ENCODE measurements around the gene INPP5A.
"Not testable (repeated sequence)": the region's sequence is repeated elsewhere in the genome, so short reads cannot be mapped to it uniquely, and the experiment has no call there.

The INPP5A gene

GRCh38 chr10:132664883-132665282 lies 127.3 kb downstream of the INPP5A start:
- DNase-seq: no peak

GRCh38 chr10:132665946-132666704 lies 128.5 kb downstream of the INPP5A start:
- no peak for DNase-seq

GRCh38 chr10:132666705-132667341 lies 129.2 kb downstream of the INPP5A start:
- no peak for DNase-seq

- DNase-seq: peak; percentile 53
These were observed 129.9 kb downstream of the INPP5A start for GRCh38 chr10:132667342-132668047.

GRCh38 chr10:132668048-132668394 lies 130.4 kb downstream of the INPP5A start:
- DNase-seq: no peak

- no peak for DNase-seq
These were observed 131.7 kb downstream of the INPP5A start for GRCh38 chr10:132669208-132669861.

GRCh38 chr10:132670546-132671227 lies 133.1 kb downstream of the INPP5A start:
- DNase-seq: no peak

- no peak for DNase-seq
These were observed 133.9 kb downstream of the INPP5A start for GRCh38 chr10:132671228-132672154.

- DNase-seq: not testable (repeated sequence)
These were observed 136.2 kb downstream of the INPP5A start for GRCh38 chr10:132673746-132674145.

GRCh38 chr10:132674311-132674710 lies 136.7 kb downstream of the INPP5A start:
- DNase-seq: no peak

- DNase-seq: no peak
These were observed 137.6 kb downstream of the INPP5A start for GRCh38 chr10:132675031-132675740.

- DNase-seq: no peak
These were observed 138.8 kb downstream of the INPP5A start for GRCh38 chr10:132676193-132676891.

GRCh38 chr10:132677096-132677472 lies 139.5 kb downstream of the INPP5A start:
- DNase-seq: no peak

- no peak for DNase-seq
These were observed 140.1 kb downstream of the INPP5A start for GRCh38 chr10:132677473-132678227.

- DNase-seq: no peak
These were observed 141.0 kb downstream of the INPP5A start for GRCh38 chr10:132678436-132679216.

- DNase-seq: no peak
These were observed 141.6 kb downstream of the INPP5A start for GRCh38 chr10:132679217-132679595.

- no peak for DNase-seq
These were observed 142.1 kb downstream of the INPP5A start for GRCh38 chr10:132679640-132680039.

GRCh38 chr10:132680741-132681140 lies 143.2 kb downstream of the INPP5A start:
- DNase-seq: not testable (repeated sequence)
